ENCODE data around the gene CNBP.
A peak's percentile ranks its signal among the peaks of the same experiment; 100 is the strongest.
"Not testable (repeated sequence)": the region's sequence is repeated elsewhere in the genome, so short reads cannot be mapped to it uniquely, and the experiment has no call there.

The CNBP gene

GRCh38 chr3:129184784-129185542 is 1.3 kb upstream of the CNBP start:
- DNase-seq: not testable (repeated sequence)

- DNase-seq: peak in 1 of 5 donors; percentile 26
Measured at GRCh38 chr3:129184396-129184657, 631 bp upstream of the CNBP start.

- DNase-seq: peak in 1 of 5 donors; percentile 41
Measured at GRCh38 chr3:129182390-129183185, 1.1 kb downstream of the CNBP start.

- DNase-seq: no peak
Measured at GRCh38 chr3:129181819-129182218, 1.9 kb downstream of the CNBP start.

- DNase-seq: no peak
Measured at GRCh38 chr3:129180461-129180860, 3.2 kb downstream of the CNBP start.

GRCh38 chr3:129176051-129176450 is 7.6 kb downstream of the CNBP start:
- no peak for DNase-seq

- DNase-seq: no peak
Measured at GRCh38 chr3:129173725-129174124, 10.0 kb downstream of the CNBP start.

GRCh38 chr3:129173206-129173605 is 10.5 kb downstream of the CNBP start:
- DNase-seq: no peak

- DNase-seq: no peak
Measured at GRCh38 chr3:129166579-129167332, 16.9 kb downstream of the CNBP start.

GRCh38 chr3:129165594-129165993 is 18.1 kb downstream of the CNBP start:
- not testable (repeated sequence) for DNase-seq

- no peak for DNase-seq
Measured at GRCh38 chr3:129164500-129164899, 19.2 kb downstream of the CNBP start.

GRCh38 chr3:129162729-129163579 is 20.7 kb downstream of the CNBP start:
- peak in 1 of 5 donors; percentile 28 for DNase-seq

GRCh38 chr3:129161860-129162271 is 21.8 kb downstream of the CNBP start:
- peak in 2 of 5 donors; percentile 12 to 32 for DNase-seq

GRCh38 chr3:129160891-129161859 is 22.5 kb downstream of the CNBP start, which contains the start of gene ISY1:
Gene ISY1 (minus strand): TSS chr3:129161063. CDS start chr3:129160975, 88 bp downstream.
- peak; percentile 81 to 96 (median 84) for DNase-seq

- DNase-seq: no peak
Measured at GRCh38 chr3:129144786-129145185, 38.9 kb downstream of the CNBP start.

- not testable (repeated sequence) for DNase-seq
Measured at GRCh38 chr3:129141011-129141410, 42.7 kb downstream of the CNBP start.

- no peak for DNase-seq
Measured at GRCh38 chr3:129139911-129140310, 43.8 kb downstream of the CNBP start.

GRCh38 chr3:129136275-129136674 is 47.4 kb downstream of the CNBP start:
- DNase-seq: not testable (repeated sequence)

GRCh38 chr3:129132097-129132866 is 51.4 kb downstream of the CNBP start:
- no peak for DNase-seq

GRCh38 chr3:129131465-129132088 is 52.1 kb downstream of the CNBP start:
- no peak for DNase-seq
